ENCODE measurements around the gene MTMR4. TPM values are rescaled to one million over a fixed set of nuclear protein-coding genes. Genes with fewer than 3 reads are reported as not detected.
A peak's percentile ranks its signal among the peaks of the same experiment; 100 is the strongest.

Gene MTMR4
- total RNA-seq, 1 experiment from 2014 or later: 67.2 TPM

- Histone ChIP-seq H3K79me2 (ENCODE audit: insufficient read depth, low read length) (no peaks in the 10 kb centered on the region), H3K4me1 (ENCODE audit: control insufficient read depth in 1 of 2, insufficient read depth in 2 of 2, low read length in 2 of 2) (no peaks in the 10 kb centered on the region), H3K4me2 (ENCODE audit: low read length) (no peak overlapping the region), H2AFZ (ENCODE audit: low read depth, low read length, poor library complexity, severe bottlenecking) (no peak overlapping the region), H4K20me1 (ENCODE audit: insufficient read depth) (no peaks in the 10 kb centered on the region), H3K27ac (ENCODE audit: low read depth, low read length) (no peak overlapping the region), H3K9me2 (ENCODE audit: insufficient read depth) (no peaks in the 10 kb centered on the region), H3K4me3 (replicated peaks in 1 of 2; ENCODE audit: low read depth in 1 of 2, low read length in 2 of 2) (no peak overlapping the region), H3K36me3 (ENCODE audit: control insufficient read depth in 1 of 2, insufficient read depth in 2 of 2, low read length in 2 of 2) (no peaks in the 10 kb centered on the region), H3K27me3 (ENCODE audit: insufficient read depth, low read length) (0 out of 2 replicates have a peak, but pooled peaks cover 3% of the 10 kb centered on the region), H3K9me3 (ENCODE audit: control insufficient read depth in 1 of 2, insufficient read depth in 1 of 2, low read depth in 1 of 2, low read length in 2 of 2) (no peaks in the 10 kb centered on the region), H3K9ac (ENCODE audit: low read length) (no peak overlapping the region)
- ATAC-seq (no peak), DNase-seq (ENCODE audit: low read depth, low spot score) (no peak)
- intact Hi-C loops (cut with micrococcal nuclease): no loop called here
- POLR2A ChIA-PET: no interaction called here
- BruUV-seq (replicated peaks): no TSS peak
- CTCF ChIA-PET: no interaction called here
- TF ChIP-seq POLR2AphosphoS5 (IDR thresholded peaks at IDR 0.05; ENCODE audit: low read depth, low read length): no peak
- RAD21 ChIA-PET (ENCODE audit: low non-redundant PET in 1 of 2, low total read pairs in 2 of 2, uncharacterized antibody in 2 of 2, unreplicated experiment in 2 of 2): no interaction called here
These were observed 38.5 kb downstream of the MTMR4 start for GRCh38 chr17:58475985-58476384.

DNA sequence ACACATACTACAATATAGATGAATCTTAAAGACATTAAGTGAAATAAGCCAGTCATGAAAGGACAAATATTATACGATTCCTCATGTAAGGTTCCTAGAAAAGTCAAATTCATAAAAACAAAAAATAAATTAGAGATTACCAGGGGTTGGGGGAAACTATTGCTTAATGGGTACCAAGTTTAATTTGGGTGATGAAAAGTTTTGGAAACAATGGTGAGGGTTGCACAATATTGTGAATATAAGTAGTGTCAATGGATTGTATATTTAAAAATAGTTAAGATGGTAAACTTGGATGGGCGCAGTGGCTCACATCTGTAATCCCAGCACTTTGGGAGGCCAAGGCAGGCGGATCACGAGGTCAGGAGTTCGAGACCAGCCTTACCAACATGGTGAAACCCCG is 44.1 kb downstream of the MTMR4 start:
- TF ChIP-seq SP1 (IDR thresholded peaks at IDR 0.05; ENCODE audit: low read depth) (no peak), POLR2AphosphoS5 (IDR thresholded peaks at IDR 0.05; ENCODE audit: low read depth, low read length) (no peak), TCF7L2 (IDR thresholded peaks at IDR 0.05; ENCODE audit: borderline replicate concordance, extremely low read depth, insufficient read depth, insufficient read length) (no peak), EZH2phosphoT487 (IDR thresholded peaks at IDR 0.05; ENCODE audit: borderline replicate concordance) (no peak), ELF1 (IDR thresholded peaks at IDR 0.05; ENCODE audit: borderline replicate concordance, low read depth) (no peak), SIN3A (IDR thresholded peaks at IDR 0.05; ENCODE audit: low read depth) (no peak), REST (IDR thresholded peaks at IDR 0.05; ENCODE audit: low read depth) (no peak)
- Histone ChIP-seq H3K9ac (ENCODE audit: low read length) (no peak overlapping the region), H3K27me3 (ENCODE audit: insufficient read depth, low read length) (0 out of 2 replicates have a peak, but pooled peaks cover 3% of the 10 kb centered on the region), H3K27ac (ENCODE audit: low read depth, low read length) (no peak overlapping the region), H3K36me3 (ENCODE audit: control insufficient read depth in 1 of 2, insufficient read depth in 2 of 2, low read length in 2 of 2) (no peaks in the 10 kb centered on the region), H3K9me2 (ENCODE audit: insufficient read depth) (no peaks in the 10 kb centered on the region), H3K4me1 (ENCODE audit: control insufficient read depth in 1 of 2, insufficient read depth in 2 of 2, low read length in 2 of 2) (no peaks in the 10 kb centered on the region), H2AFZ (ENCODE audit: low read depth, low read length, poor library complexity, severe bottlenecking) (peak overlapping the region; percentile 24), H3K4me3 (replicated peaks in 1 of 2; ENCODE audit: low read depth in 1 of 2, low read length in 2 of 2) (no peak overlapping the region), H4K20me1 (ENCODE audit: insufficient read depth) (no peaks in the 10 kb centered on the region), H3K4me2 (ENCODE audit: low read length) (no peak overlapping the region), H3K79me2 (ENCODE audit: insufficient read depth, low read length) (no peaks in the 10 kb centered on the region), H3K9me3 (ENCODE audit: control insufficient read depth in 1 of 2, insufficient read depth in 1 of 2, low read depth in 1 of 2, low read length in 2 of 2) (no peaks in the 10 kb centered on the region)
- ChIA-PET RAD21 (ENCODE audit: low non-redundant PET in 1 of 2, low total read pairs in 2 of 2, uncharacterized antibody in 2 of 2, unreplicated experiment in 2 of 2) (no interaction called here), POLR2A (no interaction called here), CTCF (no interaction called here)
- ATAC-seq (no peak), DNase-seq (ENCODE audit: low read depth, low spot score) (no peak)
- no TSS peak for BruUV-seq (replicated peaks)
- intact Hi-C loops (cut with micrococcal nuclease): no loop called here
